Inflammatory macrophage (primary cell): ENCODE measurements around the gene ARHGDIB.

ENCODE experiments used
- DNase-seq, 2 donors: peaks; one replicate each; pipeline ENCODE4 v3.0.0-alpha.2; 2020 to 2022
- total RNA-seq, 18 experiments: gene quantifications; one replicate each; lab custom pipeline; 2026; ENCODE audit warnings: mixed read lengths in 6 of 18, inconsistent platforms in 2 of 18; lab: John Stamatoyannopoulos, UW

Gene ARHGDIB
- 613 to 1,320 (median 762) reads per million in 18 experiments for total RNA-seq

- DNase-seq: peak; percentile 78 to 91
Observed at GRCh38 chr12:14961466-14962152, at the start of gene ARHGDIB. TSS of gene ARHGDIB (minus strand) at chr12:14961601. CDS start at chr12:14950712, 10,889 bp downstream.

- no peak for DNase-seq
Observed at GRCh38 chr12:15011162-15011561, 49.8 kb upstream of the ARHGDIB start.

- DNase-seq: no peak
Observed at GRCh38 chr12:15007551-15007950, 46.1 kb upstream of the ARHGDIB start.

GRCh38 chr12:15005064-15005463 is 43.7 kb upstream of the ARHGDIB start:
- no peak for DNase-seq

- no peak for DNase-seq
Observed at GRCh38 chr12:15004421-15004820, 43.0 kb upstream of the ARHGDIB start.

- no peak for DNase-seq
Observed at GRCh38 chr12:15001733-15002382, 40.5 kb upstream of the ARHGDIB start.

GRCh38 chr12:15000575-15000974 is 39.2 kb upstream of the ARHGDIB start:
- DNase-seq: no peak

GRCh38 chr12:14999695-15000365 is 38.4 kb upstream of the ARHGDIB start:
- DNase-seq: no peak

GRCh38 chr12:14999021-14999694 is 37.8 kb upstream of the ARHGDIB start:
- DNase-seq: no peak

- no peak for DNase-seq
Observed at GRCh38 chr12:14997998-14998397, 36.6 kb upstream of the ARHGDIB start.

GRCh38 chr12:14995583-14996425 is 34.4 kb upstream of the ARHGDIB start:
- DNase-seq: peak; percentile 26 to 78

GRCh38 chr12:14994610-14995009 is 33.2 kb upstream of the ARHGDIB start:
- DNase-seq: no peak

- peak; percentile 35 to 60 for DNase-seq
Observed at GRCh38 chr12:14993537-14994266, 32.3 kb upstream of the ARHGDIB start.

GRCh38 chr12:14993117-14993516 is 31.7 kb upstream of the ARHGDIB start:
- no peak for DNase-seq

- peak in 1 of 2 donors; percentile 64 for DNase-seq
Observed at GRCh38 chr12:14992673-14993072, 31.3 kb upstream of the ARHGDIB start.

GRCh38 chr12:14991069-14991468 is 29.7 kb upstream of the ARHGDIB start:
- peak; percentile 25 to 28 for DNase-seq

- peak in 1 of 2 donors; percentile 42 for DNase-seq
Observed at GRCh38 chr12:14989790-14990189, 28.4 kb upstream of the ARHGDIB start.

- DNase-seq: peak; percentile 65 to 86
Observed at GRCh38 chr12:14988035-14988434, 26.6 kb upstream of the ARHGDIB start.

- DNase-seq: no peak
Observed at GRCh38 chr12:14986449-14986848, 25.0 kb upstream of the ARHGDIB start.

GRCh38 chr12:14984766-14985285 is 23.4 kb upstream of the ARHGDIB start:
- peak; percentile 56 to 61 for DNase-seq

GRCh38 chr12:14984036-14984435 is 22.6 kb upstream of the ARHGDIB start:
- DNase-seq: peak; percentile 44 to 50
